Urinary bladder (tissue), 4 donors: ENCODE measurements around the gene KCNG1. TPM values are rescaled to one million over a fixed set of nuclear protein-coding genes. Genes with fewer than 3 reads are reported as not detected.
A peak's percentile ranks its signal among the peaks of the same experiment; 100 is the strongest.

Source experiments
- DNase-seq: peaks from one replicate; pipeline ENCODE4 v3.0.0-alpha.2; 2015; ENCODE audit errors: extremely low spot score
- H3K27ac ChIP-seq: one replicate; pipeline ENCODE4 v1.5.1; 2013; ENCODE audit warnings: low read depth, mild to moderate bottlenecking, moderate library complexity
- H3K36me3 ChIP-seq: one replicate; pipeline ENCODE4 v1.6.1; 2013; ENCODE audit warnings: mild to moderate bottlenecking, moderate library complexity; ENCODE audit not compliant: insufficient read depth
- H3K4me1 ChIP-seq: one replicate; pipeline ENCODE4 v1.6.1; 2013; ENCODE audit warnings: mild to moderate bottlenecking, moderate library complexity; ENCODE audit not compliant: insufficient read depth
- H3K4me3 ChIP-seq: one replicate; pipeline ENCODE4 v1.5.1; 2013; ENCODE audit warnings: low read depth, low read length
- WGBS: extraction: QIAGEN DNeasy Blood & Tissue Kit; methylation state at CpG from one replicate; pipeline ENCODE4 v1.1.7; 2013; 5-methylcytosine and 5-hydroxymethylcytosine counted together
- polyA plus RNA-seq: library from polyadenylated mRNA; stranded (reverse); fragments of 200-250 nt; gene quantifications from one replicate; pipeline ENCODE4 v1.2.3, GENCODE V29; 2013
- total RNA-seq: library from RNA; depleted of rRNA; stranded (reverse); fragments of >200 nt; gene quantifications from one replicate; pipeline ENCODE4 v1.2.3, GENCODE V29; 2014
- donor health status: healthy with polysubstance abuse.
- donor health status: healthy.

KCNG1 gene
- total and polyA plus RNA-seq, 2 donors: 5.6 to 8.3 TPM

- H3K27ac ChIP-seq: no peak overlapping the region
- no peak for DNase-seq
- 92% methylated on average over 1 of the region's 1 CpG for WGBS
- no peaks in the 10 kb centered on the region for H3K36me3 ChIP-seq
- no peaks in the 10 kb centered on the region for H3K4me1 ChIP-seq
- no peak overlapping the region for H3K4me3 ChIP-seq
Observed at GRCh38 chr20:51029556-51029955, 6.6 kb upstream of the KCNG1 start.

GRCh38 chr20:51028616-51029212 lies 5.8 kb upstream of the KCNG1 start:
- no peak for DNase-seq
- no peaks in the 10 kb centered on the region for H3K4me1 ChIP-seq
- no peak overlapping the region for H3K4me3 ChIP-seq
- WGBS: 39% methylated on average over 10 of the region's 10 CpGs
- H3K36me3 ChIP-seq: no peaks in the 10 kb centered on the region
- H3K27ac ChIP-seq: no peak overlapping the region

- Histone ChIP-seq H3K4me1 (peaks cover 1% of the 10 kb centered on the region), H3K36me3 (no peaks in the 10 kb centered on the region), H3K4me3 (no peak overlapping the region), H3K27ac (no peak overlapping the region)
- DNase-seq: no peak
- WGBS: 75% methylated on average over 5 of the region's 5 CpGs
Observed at GRCh38 chr20:51027035-51027795, 4.3 kb upstream of the KCNG1 start.

- no peak for DNase-seq
- peaks cover 1% of the 10 kb centered on the region for H3K4me1 ChIP-seq
- H3K36me3 ChIP-seq: no peaks in the 10 kb centered on the region
- H3K4me3 ChIP-seq: no peak overlapping the region
- H3K27ac ChIP-seq: no peak overlapping the region
- 65% methylated on average over 4 of the region's 4 CpGs for WGBS
Observed at GRCh38 chr20:51026269-51026668, 3.4 kb upstream of the KCNG1 start.

GRCh38 chr20:51024761-51025160 lies 1.9 kb upstream of the KCNG1 start:
- Histone ChIP-seq H3K4me3 (no peak overlapping the region), H3K36me3 (no peaks in the 10 kb centered on the region), H3K4me1 (peaks cover 1% of the 10 kb centered on the region), H3K27ac (no peak overlapping the region)
- DNase-seq: no peak
- WGBS: 75% methylated on average over 1 of the region's 1 CpG

GRCh38 chr20:51023617-51024155 lies 779 bp upstream of the KCNG1 start:
- peaks cover 1% of the 10 kb centered on the region for H3K4me1 ChIP-seq
- H3K27ac ChIP-seq: no peak overlapping the region
- 46% methylated on average over 30 of the region's 30 CpGs for WGBS
- H3K36me3 ChIP-seq: no peaks in the 10 kb centered on the region
- no peak for DNase-seq
- H3K4me3 ChIP-seq: peak overlapping the region; percentile 40

GRCh38 chr20:51022227-51022802 lies 592 bp downstream of the KCNG1 start:
- Histone ChIP-seq H3K4me1 (peaks cover 1% of the 10 kb centered on the region), H3K36me3 (no peaks in the 10 kb centered on the region), H3K4me3 (peak overlapping the region; percentile 40), H3K27ac (no peak overlapping the region)
- no peak for DNase-seq
- WGBS: 9% methylated on average over 39 of the region's 39 CpGs

GRCh38 chr20:51021067-51022025 lies 1.6 kb downstream of the KCNG1 start:
- 67% methylated on average over 16 of the region's 16 CpGs for WGBS
- H3K4me3 ChIP-seq: no peak overlapping the region
- no peak overlapping the region for H3K27ac ChIP-seq

GRCh38 chr20:51020657-51021056 lies 2.2 kb downstream of the KCNG1 start:
- DNase-seq: no peak
- 79% methylated on average over 6 of the region's 6 CpGs for WGBS
- H3K4me3 ChIP-seq: no peak overlapping the region
- no peak overlapping the region for H3K27ac ChIP-seq
- peaks cover 1% of the 10 kb centered on the region for H3K4me1 ChIP-seq
- no peaks in the 10 kb centered on the region for H3K36me3 ChIP-seq

More at GRCh38 chr20:51021067-51022025, 1.6 kb downstream of the KCNG1 start:
- Histone ChIP-seq H3K36me3 (no peaks in the 10 kb centered on the region), H3K4me1 (peaks cover 1% of the 10 kb centered on the region)
- no peak for DNase-seq

- no peak overlapping the region for H3K4me3 ChIP-seq
- no peak overlapping the region for H3K27ac ChIP-seq
- no peaks in the 10 kb centered on the region for H3K36me3 ChIP-seq
- H3K4me1 ChIP-seq: peaks cover 1% of the 10 kb centered on the region
- no peak for DNase-seq
- 80% methylated on average over 21 of the region's 21 CpGs for WGBS
Observed at GRCh38 chr20:51019656-51020592, 3.0 kb downstream of the KCNG1 start.

GRCh38 chr20:51017251-51017650 lies 5.7 kb downstream of the KCNG1 start:
- no peaks in the 10 kb centered on the region for H3K36me3 ChIP-seq
- WGBS: 78% methylated on average over 9 of the region's 9 CpGs
- no peak overlapping the region for H3K4me3 ChIP-seq
- H3K27ac ChIP-seq: no peak overlapping the region
- H3K4me1 ChIP-seq: no peaks in the 10 kb centered on the region
- no peak for DNase-seq

- 92% methylated on average over 9 of the region's 9 CpGs for WGBS
- Histone ChIP-seq H3K4me3 (no peak overlapping the region), H3K4me1 (no peaks in the 10 kb centered on the region), H3K27ac (no peak overlapping the region), H3K36me3 (no peaks in the 10 kb centered on the region)
- no peak for DNase-seq
Observed at GRCh38 chr20:51016521-51016920, 6.4 kb downstream of the KCNG1 start.
